GM15510 (cell line): ENCODE data around the gene LGALS8.

Source experiments
- POLR2A ChIP-seq: IDR thresholded peaks from 3 replicates; pipeline ENCODE4 v1.6.1; 2011; ENCODE audit warnings: borderline replicate concordance; ENCODE audit not compliant: insufficient read length; ENCODE audit errors: extremely low read depth

The LGALS8 gene

DNA sequence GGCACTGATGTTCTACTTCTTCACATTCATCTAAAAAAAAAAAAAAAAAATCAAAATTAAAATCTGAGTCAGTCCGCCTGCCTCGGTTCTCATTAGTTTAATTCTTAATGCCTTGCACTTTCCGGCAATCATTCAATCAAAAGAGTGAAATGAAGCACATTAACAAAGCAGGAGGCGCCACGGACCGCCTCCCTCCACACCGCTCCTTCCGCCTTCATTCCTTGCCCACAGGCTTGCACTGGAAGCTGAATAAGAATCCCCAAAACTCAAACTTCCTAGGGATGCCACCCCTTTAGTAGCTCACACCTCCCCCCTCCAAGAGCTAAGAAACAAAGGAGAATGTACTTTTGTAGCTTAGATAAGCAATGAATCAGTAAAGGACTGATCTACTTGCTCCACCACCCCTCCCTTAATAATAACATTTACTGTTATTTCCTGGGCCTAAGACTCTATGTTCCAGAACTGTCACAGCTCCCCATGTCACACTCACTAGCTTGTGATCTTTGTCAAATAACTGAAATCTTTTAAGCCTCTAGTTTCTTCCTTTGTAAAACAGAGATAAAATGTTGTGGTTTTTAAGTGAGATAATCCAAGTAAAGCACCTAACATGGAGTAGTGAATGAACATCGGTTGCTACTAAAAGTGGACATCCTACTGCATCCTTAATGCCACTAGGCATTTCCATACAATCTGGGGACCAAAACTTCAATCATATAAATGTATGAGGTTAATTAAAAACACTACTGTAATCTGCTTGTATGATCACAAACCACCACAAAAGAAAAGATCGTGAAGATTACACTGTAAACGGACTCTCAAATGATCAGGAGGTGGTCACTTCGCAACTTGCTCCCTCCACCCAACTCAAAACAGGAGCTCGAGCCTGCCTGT is 27.4 kb downstream of the LGALS8 start:
- no peak for TF ChIP-seq POLR2A

DNA sequence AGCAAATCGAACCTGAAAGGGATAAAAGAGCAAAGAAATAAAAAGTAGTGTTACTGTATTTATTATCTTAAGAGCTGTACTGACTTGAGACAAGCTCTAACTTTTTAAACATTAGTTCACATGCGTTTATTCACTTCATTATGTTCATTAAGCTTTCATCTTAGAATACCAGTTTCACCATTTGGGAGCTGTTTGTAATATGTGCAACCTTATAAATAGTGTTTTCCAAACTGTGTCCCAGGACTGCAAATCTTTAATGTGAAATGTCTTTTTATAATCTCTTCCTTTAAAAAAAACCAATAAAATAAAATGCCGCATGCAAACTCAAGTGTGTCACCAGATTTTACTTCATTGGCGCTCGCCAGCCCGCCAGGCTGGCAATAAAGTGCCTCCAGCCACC is 28.3 kb downstream of the LGALS8 start:
- no peak for TF ChIP-seq POLR2A

DNA sequence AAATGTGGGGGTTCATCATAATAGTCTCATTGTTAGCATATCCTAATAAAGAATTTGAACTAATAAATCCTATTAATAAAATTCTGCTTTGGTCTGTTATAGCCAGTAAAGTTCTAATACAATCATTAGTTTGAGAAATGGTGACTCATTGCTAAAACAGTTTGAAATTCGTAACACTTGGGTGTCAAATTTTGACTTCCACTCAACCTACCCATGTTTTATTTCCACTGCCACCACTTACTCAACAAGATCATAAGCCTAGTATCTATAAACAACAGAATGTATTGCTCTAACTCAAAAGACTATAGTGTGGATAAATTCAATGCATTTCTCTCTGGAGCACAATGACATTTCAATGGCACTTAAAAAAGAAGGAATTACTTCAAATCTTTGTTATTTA is 29.1 kb downstream of the LGALS8 start:
- no peak for TF ChIP-seq POLR2A

GRCh38 chr1:236553370-236553769 is 29.6 kb downstream of the LGALS8 start:
- TF ChIP-seq POLR2A, result no peak

- no peak for TF ChIP-seq POLR2A
These were observed 32.8 kb downstream of the LGALS8 start for GRCh38 chr1:236556606-236557005.

DNA sequence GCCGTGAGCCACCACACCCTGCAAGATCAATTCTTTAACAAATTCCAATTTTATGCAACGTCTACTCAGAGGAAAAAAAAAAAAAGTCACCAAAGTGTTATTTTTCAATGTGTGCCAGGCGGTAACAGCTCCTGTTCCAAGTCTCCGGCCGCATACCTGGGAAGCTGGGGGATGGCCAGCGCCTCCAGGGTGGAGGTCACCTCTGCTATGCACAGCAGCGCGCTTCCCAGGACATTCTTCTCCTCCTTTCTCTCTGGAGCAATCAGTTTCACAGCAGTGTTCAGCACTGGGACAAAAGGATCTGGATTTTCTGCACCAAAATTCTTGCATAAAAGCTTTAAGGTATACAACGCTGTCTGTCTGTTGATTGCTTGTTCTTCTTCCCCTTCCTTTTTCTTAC is 34.3 kb downstream of the LGALS8 start:
- TF ChIP-seq POLR2A, result no peak

DNA sequence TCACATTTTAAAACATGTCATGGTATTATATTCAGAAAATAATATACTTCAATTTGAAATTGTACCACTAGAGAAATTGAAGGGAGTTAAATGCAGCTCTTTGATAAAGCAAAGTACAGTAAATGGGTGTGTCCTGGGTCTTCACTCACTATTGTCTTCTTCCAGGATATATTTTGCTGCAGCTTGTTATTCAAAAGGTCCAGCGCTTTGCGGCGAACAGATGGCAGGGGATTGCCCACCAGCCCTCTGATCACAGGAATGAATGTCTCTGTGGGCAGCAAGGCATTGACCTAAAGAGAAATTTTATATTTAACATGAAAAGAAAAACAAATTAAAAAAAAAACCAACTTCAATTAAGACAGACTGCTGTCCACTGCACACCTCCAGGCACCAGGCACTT is 35.1 kb downstream of the LGALS8 start:
- no peak for TF ChIP-seq POLR2A

DNA sequence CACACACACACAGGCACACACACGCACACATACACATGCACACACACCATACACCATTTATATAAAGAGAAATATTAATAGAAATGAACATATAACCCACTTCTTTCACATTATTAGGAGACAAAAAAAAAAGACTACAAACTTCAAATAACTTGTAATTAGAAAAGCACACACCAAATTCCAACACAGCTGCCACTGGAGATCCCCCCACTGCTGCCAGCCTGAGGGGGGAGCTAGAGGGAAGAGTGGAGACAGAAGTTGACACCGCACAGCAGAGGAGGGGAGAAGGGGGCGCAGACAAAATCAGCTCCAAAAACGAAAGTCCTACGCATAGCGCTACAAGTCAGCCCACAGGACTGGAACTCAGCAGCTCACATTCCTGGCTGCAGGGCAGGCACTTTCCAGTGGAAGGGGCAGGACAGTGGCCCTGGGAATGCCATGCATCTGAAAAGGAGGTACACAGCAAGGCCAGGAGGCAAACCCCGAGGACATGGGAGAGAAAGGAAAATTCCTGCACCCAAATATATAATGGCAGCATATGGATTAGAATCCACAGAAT is 36.5 kb downstream of the LGALS8 start:
- TF ChIP-seq POLR2A, result no peak

GRCh38 chr1:236561976-236562375 is 38.2 kb downstream of the LGALS8 start:
- no peak for TF ChIP-seq POLR2A

- TF ChIP-seq POLR2A, result no peak
These were observed 41.7 kb downstream of the LGALS8 start for GRCh38 chr1:236565530-236565929.

- no peak for TF ChIP-seq POLR2A
These were observed 44.6 kb downstream of the LGALS8 start for GRCh38 chr1:236568285-236568894.

DNA sequence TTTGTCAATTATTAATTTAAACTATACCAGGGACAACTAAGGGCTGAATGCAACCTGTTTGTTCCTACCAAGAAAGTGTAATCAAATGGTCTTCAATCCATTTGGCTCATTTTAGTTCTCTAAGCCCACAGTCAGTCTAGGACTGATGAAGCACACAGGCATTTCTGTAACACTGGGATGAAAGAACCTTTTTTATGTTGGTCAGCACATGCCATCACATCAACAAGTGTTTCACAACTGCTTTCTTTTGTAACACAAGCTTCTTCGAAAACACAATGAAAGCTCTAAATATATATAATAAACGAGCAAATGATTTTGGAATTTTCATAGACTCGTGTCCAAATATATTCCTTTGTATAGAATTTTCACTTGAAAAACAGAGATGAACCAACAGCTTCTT is 51.7 kb downstream of the LGALS8 start:
- no peak for TF ChIP-seq POLR2A

DNA sequence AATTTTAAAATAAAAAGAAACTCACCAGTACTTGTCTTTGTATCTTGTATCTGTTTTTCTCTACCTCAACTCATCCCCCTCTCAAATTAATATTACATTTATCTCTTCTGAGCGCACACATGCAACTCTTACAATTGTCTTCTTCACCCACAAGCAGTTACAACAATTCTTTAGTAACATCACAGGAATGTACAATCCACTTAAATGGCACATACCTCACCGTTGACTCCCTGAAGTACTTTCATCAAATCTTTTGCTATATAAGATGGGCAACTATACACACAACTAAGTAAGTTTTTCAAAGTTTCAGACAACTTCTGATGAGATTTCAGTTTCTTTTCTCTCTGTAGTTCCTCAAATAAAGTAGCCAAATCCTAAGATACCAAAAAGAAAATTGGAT is 52.2 kb downstream of the LGALS8 start:
- no peak for TF ChIP-seq POLR2A

- no peak for TF ChIP-seq POLR2A
These were observed 54.9 kb downstream of the LGALS8 start for GRCh38 chr1:236578661-236579060.

DNA sequence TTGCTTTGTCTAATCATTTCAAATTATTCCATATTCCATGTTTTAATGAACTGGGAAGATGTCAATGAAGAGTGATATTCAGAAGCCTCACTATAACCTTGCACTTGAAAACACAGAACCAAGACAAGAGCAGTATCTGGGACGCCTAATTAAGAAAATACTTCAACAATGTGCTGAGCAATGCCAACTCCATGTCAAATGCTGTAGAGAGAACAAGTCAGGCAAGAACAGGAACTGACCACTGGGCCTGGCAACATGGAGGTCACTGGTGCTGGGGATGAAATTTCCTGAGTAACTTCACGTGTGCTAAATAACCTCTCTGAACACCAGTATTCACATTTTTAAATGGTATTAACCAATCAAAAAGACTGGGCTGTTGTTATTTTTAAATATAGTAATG is 57.7 kb downstream of the LGALS8 start:
- no peak for TF ChIP-seq POLR2A

GRCh38 chr1:236589531-236589930 is 65.7 kb downstream of the LGALS8 start:
- no peak for TF ChIP-seq POLR2A
